Gastroesophageal sphincter (tissue), 4 donors: ENCODE measurements around the gene VIPR2. TPM values are rescaled to one million over a fixed set of nuclear protein-coding genes. Genes with fewer than 3 reads are reported as not detected.

Experiments
- ATAC-seq: fragments of 150-250 bp; one replicate; pipeline ENCODE4 v1.9.1; 2016; ENCODE audit warnings: mild to moderate bottlenecking, moderate library complexity
- H3K27ac ChIP-seq, 4 donors: fragments of 200-600 bp; sonication (generic) in 3 of 4; 1 replicate in 3 of 4; 2 replicates in 1 of 4; pipeline ENCODE4 v1.5.1; 2016 to 2019
- H3K27me3 ChIP-seq: fragments of 200-600 bp; sonication (generic); one replicate; pipeline ENCODE4 v1.5.1; 2019
- H3K36me3 ChIP-seq, 2 donors: fragments of 200-600 bp; sonication (generic); one replicate each; pipeline ENCODE4 v1.5.1; 2019; ENCODE audit warnings: control low read depth in 1 of 2
- H3K4me1 ChIP-seq, 3 donors: fragments of 200-600 bp; sonication (generic); 1 replicate in 2 of 3; 2 replicates in 1 of 3; pipeline ENCODE4 v1.5.1; 2016 to 2019; ENCODE audit warnings: control low read depth in 2 of 3
- H3K4me3 ChIP-seq, 2 donors: fragments of 200-600 bp; sonication (generic); one replicate each; pipeline ENCODE4 v1.5.1; 2019; ENCODE audit warnings: mild to moderate bottlenecking in 1 of 2, moderate library complexity in 1 of 2
- H3K9me3 ChIP-seq, 3 donors: fragments of 200-600 bp; sonication (generic); one replicate each; pipeline ENCODE4 v1.5.1; 2017 to 2019; ENCODE audit warnings: control low read depth in 2 of 3
- EP300 ChIP-seq: sonication (generic); formaldehyde crosslinking; IDR thresholded peaks from one replicate; pipeline ENCODE4 v1.6.1; 2017; ENCODE audit warnings: antibody characterized with exemption, mild to moderate bottlenecking
- POLR2A ChIP-seq, 2 donors: fragments of 450-650 bp; IDR thresholded peaks; one replicate each; pipeline ENCODE4 v1.6.1; 2017; ENCODE audit warnings: antibody characterized with exemption in 2 of 2, mild to moderate bottlenecking in 2 of 2, moderate library complexity in 1 of 2
- POLR2AphosphoS5 ChIP-seq: sonication (generic); formaldehyde crosslinking; IDR thresholded peaks from one replicate; pipeline ENCODE4 v1.6.1; 2017; ENCODE audit warnings: antibody characterized with exemption
- WGBS, 2 donors: methylation state at CpG; one replicate each; pipeline ENCODE4 v1.1.5; 2018; ENCODE audit warnings: low coverage in 1 of 2; 5-methylcytosine and 5-hydroxymethylcytosine counted together
- total RNA-seq, 4 donors: library from RNA; depleted of rRNA; stranded (reverse); fragments of >200 nt; gene quantifications; one replicate each; pipeline ENCODE4 v1.1.0, GENCODE V29; 2016
- TF ChIP-seq, protein P1 (sequence below), 4 experiments: fragments of 200-600 bp in 2 of 4; fragments of 450-650 bp in 2 of 4; sonication (generic) in 1 of 4; IDR thresholded peaks; one replicate each; pipeline ENCODE4 v1.5.1; 2017 to 2019; ENCODE audit warnings: antibody characterized with exemption in 4 of 4, mild to moderate bottlenecking in 2 of 4, moderate library complexity in 2 of 4

Gene VIPR2, protein sequence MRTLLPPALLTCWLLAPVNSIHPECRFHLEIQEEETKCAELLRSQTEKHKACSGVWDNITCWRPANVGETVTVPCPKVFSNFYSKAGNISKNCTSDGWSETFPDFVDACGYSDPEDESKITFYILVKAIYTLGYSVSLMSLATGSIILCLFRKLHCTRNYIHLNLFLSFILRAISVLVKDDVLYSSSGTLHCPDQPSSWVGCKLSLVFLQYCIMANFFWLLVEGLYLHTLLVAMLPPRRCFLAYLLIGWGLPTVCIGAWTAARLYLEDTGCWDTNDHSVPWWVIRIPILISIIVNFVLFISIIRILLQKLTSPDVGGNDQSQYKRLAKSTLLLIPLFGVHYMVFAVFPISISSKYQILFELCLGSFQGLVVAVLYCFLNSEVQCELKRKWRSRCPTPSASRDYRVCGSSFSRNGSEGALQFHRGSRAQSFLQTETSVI
- 10 to 100 TPM; 13.3 to 52.5 (median 27.4) TPM for total RNA-seq

DNA sequence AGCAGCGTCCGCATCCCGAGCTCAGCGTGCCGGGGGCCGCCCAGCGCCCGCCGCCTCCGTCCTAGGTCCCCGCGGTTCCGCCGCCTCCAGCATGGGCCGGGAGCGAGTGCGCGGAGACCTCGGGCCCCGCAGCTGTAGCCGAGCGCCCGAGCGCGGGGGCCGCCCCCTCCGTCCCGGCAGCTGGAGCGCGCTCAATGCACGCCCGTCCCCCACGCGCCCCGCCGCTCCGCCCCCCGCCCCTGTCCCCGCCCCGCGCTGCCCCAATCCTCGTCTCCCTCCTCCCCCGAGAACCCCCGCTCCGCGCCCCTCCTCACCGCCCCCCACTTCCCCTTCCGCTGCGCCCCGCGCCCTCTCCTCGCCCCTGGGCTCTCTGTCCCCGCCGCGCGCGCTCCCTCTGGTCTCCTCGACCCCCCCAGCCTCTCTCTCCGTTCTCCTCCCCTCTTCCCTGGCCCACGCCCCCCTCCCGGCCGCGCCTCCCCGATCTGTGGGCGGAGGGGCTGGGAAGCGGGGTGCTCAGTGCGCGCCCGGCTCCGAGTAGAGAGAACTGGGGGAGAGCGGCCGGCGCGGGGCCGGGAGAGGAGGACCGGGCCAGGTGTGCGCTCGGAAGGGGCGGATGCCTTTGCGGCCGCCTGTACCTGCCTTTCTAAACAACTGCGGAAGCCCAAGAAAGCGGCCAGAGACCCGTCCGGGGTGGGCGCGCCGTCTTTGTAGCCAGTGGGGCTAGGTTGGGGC lies at the start of gene VIPR2:
TSS of gene VIPR2 (minus strand) at position 110 of the 732 bp plus-strand sequence. CDS start at position 14, 96 bp downstream.
- Histone ChIP-seq H3K9me3 (no peaks in the 10 kb centered on the region), H3K4me3 (peak within 1 kb of the TSS; percentile 73 to 85), H3K27ac (peak within 1 kb of the TSS; percentile 44 to 87 (median 67)), H3K4me1 (peaks cover 0 to 52% (median 0%) of the 10 kb centered on the region in 3 donors), H3K27me3 (peaks cover 24% of the 10 kb centered on the region), H3K36me3 (peaks cover 0 to 6% of the 10 kb centered on the region in 2 donors)
- ATAC-seq = peak; percentile 69
- 0% methylated on average over 1 of the region's 88 CpGs; no CpG with 5 or more reads in 1 of the 2 donors for WGBS, 2 donors
- TF ChIP-seq EP300 = no peak
- TF ChIP-seq POLR2A (IDR thresholded peaks at IDR 0.05) = peak in 1 of 2 donors; percentile 46
- TF ChIP-seq POLR2AphosphoS5 = peak; percentile 7
- TF ChIP-seq, protein P1, sequence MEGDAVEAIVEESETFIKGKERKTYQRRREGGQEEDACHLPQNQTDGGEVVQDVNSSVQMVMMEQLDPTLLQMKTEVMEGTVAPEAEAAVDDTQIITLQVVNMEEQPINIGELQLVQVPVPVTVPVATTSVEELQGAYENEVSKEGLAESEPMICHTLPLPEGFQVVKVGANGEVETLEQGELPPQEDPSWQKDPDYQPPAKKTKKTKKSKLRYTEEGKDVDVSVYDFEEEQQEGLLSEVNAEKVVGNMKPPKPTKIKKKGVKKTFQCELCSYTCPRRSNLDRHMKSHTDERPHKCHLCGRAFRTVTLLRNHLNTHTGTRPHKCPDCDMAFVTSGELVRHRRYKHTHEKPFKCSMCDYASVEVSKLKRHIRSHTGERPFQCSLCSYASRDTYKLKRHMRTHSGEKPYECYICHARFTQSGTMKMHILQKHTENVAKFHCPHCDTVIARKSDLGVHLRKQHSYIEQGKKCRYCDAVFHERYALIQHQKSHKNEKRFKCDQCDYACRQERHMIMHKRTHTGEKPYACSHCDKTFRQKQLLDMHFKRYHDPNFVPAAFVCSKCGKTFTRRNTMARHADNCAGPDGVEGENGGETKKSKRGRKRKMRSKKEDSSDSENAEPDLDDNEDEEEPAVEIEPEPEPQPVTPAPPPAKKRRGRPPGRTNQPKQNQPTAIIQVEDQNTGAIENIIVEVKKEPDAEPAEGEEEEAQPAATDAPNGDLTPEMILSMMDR (IDR thresholded peaks at IDR 0.05) = no peak

DNA sequence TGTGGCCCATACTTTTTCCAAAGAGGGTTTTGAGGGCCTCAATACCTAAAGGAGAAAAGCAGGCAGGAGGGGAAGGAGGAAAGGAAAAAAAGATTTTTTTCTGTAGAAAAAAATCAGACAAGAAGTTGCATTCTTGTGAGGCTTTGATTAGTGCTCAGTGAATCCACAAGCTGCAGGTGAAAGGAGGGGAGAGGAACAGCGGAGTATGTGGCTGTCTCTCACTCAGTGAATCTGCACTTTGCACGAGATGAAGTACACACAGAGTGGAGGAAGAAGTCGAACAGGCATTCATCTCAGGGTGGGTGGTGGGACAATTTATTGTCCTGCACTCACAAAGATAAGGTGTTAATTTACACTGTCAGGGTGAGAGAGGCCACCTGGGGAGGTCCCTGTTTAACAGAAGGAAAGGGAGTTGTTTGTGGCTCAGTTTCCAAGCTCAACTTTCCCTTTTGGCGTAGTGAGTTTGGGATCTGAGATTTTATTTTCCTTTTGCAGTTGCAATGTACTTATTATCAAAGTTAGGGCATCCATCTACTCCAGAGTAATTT lies 49.0 kb upstream of the VIPR2 start:
- Histone ChIP-seq H3K4me1 (no peaks in the 10 kb centered on the region), H3K27me3 (peaks cover 10% of the 10 kb centered on the region), H3K27ac (no peak overlapping the region), H3K9me3 (peaks cover 0 to under 1% (median 0%) of the 10 kb centered on the region in 3 donors), H3K4me3 (no peak overlapping the region), H3K36me3 (no peaks in the 10 kb centered on the region)
- ATAC-seq = no peak
- TF ChIP-seq EP300 = no peak
- TF ChIP-seq POLR2A (IDR thresholded peaks at IDR 0.05) = no peak
- TF ChIP-seq POLR2AphosphoS5 = no peak
- TF ChIP-seq, protein P1 (IDR thresholded peaks at IDR 0.05) = no peak
- 44 to 51% methylated on average over 4 of the region's 4 CpGs for WGBS, 2 donors

DNA sequence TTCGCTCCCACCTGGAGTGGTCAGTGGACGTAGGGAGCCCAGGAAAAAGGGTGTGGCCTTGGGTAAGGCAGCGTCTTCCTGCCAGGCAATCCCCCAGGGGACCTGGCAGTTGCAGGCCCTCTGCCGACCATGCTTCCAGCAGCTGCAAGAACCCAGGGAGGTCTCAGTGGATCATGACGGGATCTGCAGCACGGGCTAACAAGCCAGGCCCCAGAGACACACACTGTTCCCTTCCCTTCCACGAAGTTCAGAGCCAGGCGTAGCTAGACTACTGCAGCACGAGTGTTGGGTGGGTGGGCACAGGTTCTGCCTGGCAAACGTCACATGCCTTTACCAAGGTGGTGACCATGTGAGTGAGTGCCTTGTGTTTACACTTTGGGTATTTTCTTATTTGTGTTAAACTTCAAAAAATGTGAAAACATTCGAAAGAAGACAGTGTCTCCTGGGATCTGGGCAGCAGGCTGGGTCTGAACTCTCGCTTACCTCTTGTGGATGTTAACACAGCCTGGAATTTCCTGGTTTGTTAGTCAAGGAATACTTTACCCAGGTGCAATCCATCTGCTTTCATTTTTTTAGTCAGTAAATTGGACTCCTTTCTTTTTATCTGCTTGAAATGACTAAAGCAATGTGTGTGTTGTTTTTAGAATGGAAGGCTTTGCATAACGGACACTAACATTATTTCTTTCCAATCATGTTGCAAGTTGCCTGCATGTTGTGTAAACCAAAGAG lies 48.2 kb upstream of the VIPR2 start:
- H3K9me3 ChIP-seq = peaks cover 0 to 7% (median 0%) of the 10 kb centered on the region in 3 donors
- TF ChIP-seq POLR2A (IDR thresholded peaks at IDR 0.05) (no peak), EP300 (no peak), POLR2AphosphoS5 (no peak)
- TF ChIP-seq, protein P1 (IDR thresholded peaks at IDR 0.05) = no peak
- no peaks in the 10 kb centered on the region for H3K36me3 ChIP-seq
- H3K4me1 ChIP-seq = no peaks in the 10 kb centered on the region
- no peak overlapping the region for H3K27ac ChIP-seq
- H3K27me3 ChIP-seq = peaks cover 10% of the 10 kb centered on the region
- no peak overlapping the region for H3K4me3 ChIP-seq
- ATAC-seq = peak; percentile 65
- 37 to 45% methylated on average over 6 of the region's 13 CpGs for WGBS, 2 donors

DNA sequence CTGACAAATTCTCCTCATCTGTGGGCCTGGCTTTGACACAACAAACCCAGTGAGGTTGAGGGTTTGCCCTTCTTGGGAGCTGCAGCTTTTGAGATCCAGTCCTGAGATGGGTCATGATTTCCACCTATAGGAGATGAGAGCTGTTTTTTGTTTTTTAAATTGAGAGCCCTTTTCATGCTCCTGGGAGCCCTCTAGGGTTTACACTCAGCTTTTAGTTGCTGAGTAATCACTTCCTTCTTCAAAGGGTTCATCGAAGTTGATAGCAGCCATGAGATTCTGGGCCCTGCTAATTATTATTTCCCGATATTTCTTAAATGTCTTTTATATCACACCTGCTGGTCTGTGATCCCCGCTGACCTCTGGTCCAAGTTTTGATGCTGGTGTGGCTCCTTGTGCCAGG lies 47.3 kb upstream of the VIPR2 start:
- Histone ChIP-seq H3K9me3 (peaks cover 0 to 11% (median 0%) of the 10 kb centered on the region in 3 donors), H3K4me1 (no peaks in the 10 kb centered on the region), H3K36me3 (no peaks in the 10 kb centered on the region), H3K4me3 (no peak overlapping the region), H3K27ac (no peak overlapping the region), H3K27me3 (peaks cover 10% of the 10 kb centered on the region)
- no peak for TF ChIP-seq EP300
- no peak for TF ChIP-seq POLR2AphosphoS5
- TF ChIP-seq, protein P1 (IDR thresholded peaks at IDR 0.05) = no peak
- no peak for TF ChIP-seq POLR2A (IDR thresholded peaks at IDR 0.05)
- ATAC-seq = no peak
- 73 to 83% methylated on average over 2 to 3 of the region's 3 CpGs for WGBS, 2 donors
